ENCODE measurements around the gene CHCHD1. TPM values are rescaled to one million over a fixed set of nuclear protein-coding genes. Genes with fewer than 3 reads are reported as not detected.

The CHCHD1 gene
- total RNA-seq, 4 donors from 2014 or later: 12.7 to 26.0 (median 22.5) TPM

DNA sequence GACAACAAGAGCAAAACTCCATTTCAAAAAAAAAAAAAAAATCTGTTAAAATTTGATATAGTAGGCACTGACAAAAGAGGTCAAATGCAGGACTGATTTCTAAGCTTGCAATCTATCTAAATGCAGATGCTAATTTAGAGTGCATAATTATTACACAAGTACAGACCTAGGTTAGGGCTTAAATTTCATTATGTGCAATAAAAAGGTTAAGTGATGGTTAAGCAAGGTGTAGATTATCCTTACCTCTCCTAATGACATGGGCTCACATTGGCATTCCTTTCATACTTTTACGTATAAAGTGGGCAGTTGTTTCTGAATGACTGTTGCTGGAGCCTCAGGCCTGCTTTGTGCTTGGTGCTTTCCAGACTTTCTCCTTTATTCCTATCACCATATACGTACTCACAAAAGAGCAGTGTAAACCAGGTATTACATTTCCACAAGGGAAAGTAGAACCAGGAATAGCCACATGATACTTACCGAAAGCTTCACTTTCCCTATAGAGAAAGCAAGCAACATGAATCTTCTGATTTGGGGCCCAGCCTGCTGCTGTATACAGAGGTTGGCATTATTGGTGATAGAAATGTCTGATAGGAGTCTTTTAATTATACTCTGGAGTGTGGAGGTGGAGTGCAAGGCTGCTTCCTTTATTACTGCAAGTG is 2.2 kb upstream of the CHCHD1 start:
- Histone ChIP-seq H3K27me3 (no peaks in the 10 kb centered on the region), H3K27ac (no peak overlapping the region), H3K36me3 (peaks cover 27% of the 10 kb centered on the region), H3K9me3 (no peaks in the 10 kb centered on the region), H3K4me3 (no peak overlapping the region), H3K4me1 (peaks cover 46% of the 10 kb centered on the region)
- TF ChIP-seq, protein P1, sequence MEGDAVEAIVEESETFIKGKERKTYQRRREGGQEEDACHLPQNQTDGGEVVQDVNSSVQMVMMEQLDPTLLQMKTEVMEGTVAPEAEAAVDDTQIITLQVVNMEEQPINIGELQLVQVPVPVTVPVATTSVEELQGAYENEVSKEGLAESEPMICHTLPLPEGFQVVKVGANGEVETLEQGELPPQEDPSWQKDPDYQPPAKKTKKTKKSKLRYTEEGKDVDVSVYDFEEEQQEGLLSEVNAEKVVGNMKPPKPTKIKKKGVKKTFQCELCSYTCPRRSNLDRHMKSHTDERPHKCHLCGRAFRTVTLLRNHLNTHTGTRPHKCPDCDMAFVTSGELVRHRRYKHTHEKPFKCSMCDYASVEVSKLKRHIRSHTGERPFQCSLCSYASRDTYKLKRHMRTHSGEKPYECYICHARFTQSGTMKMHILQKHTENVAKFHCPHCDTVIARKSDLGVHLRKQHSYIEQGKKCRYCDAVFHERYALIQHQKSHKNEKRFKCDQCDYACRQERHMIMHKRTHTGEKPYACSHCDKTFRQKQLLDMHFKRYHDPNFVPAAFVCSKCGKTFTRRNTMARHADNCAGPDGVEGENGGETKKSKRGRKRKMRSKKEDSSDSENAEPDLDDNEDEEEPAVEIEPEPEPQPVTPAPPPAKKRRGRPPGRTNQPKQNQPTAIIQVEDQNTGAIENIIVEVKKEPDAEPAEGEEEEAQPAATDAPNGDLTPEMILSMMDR (IDR thresholded peaks at IDR 0.05): no peak
- DNase-seq (ENCODE audit: low spot score in 2 of 2): no peak
- 70% methylated on average over 3 of the region's 3 CpGs for WGBS

DNA sequence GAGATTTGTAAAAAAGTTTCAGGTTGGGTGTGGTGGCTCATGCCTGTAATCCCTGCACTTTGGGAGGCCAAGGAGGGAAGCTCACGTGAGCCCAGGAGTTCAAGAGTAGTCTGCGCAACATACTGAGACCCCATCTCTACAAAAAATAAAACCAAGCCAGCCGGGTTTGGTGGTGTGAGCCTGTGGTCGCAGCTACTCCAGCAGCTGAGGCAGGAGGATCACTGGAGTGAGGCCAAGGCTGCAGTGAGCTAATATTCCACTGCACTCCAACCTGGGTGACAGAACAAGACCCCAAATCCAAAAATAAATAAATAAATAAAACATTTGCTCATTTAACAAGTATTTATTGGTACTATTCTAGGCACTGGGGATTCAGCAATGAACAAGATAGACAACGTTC is 1.5 kb upstream of the CHCHD1 start:
- Histone ChIP-seq H3K27ac (peak overlapping the region; percentile 8), H3K4me3 (no peak overlapping the region), H3K9me3 (no peaks in the 10 kb centered on the region), H3K27me3 (no peaks in the 10 kb centered on the region), H3K4me1 (peaks cover 44% of the 10 kb centered on the region), H3K36me3 (peaks cover 27% of the 10 kb centered on the region)
- no peak for DNase-seq (ENCODE audit: low spot score in 2 of 2)
- 74% methylated on average over 5 of the region's 5 CpGs for WGBS
- TF ChIP-seq POLR2A (IDR thresholded peaks at IDR 0.05): no peak
- TF ChIP-seq, protein P1 (IDR thresholded peaks at IDR 0.05): no peak
- TF ChIP-seq POLR2AphosphoS5 (IDR thresholded peaks at IDR 0.05): no peak
- no peak for TF ChIP-seq EP300 (IDR thresholded peaks at IDR 0.05)

DNA sequence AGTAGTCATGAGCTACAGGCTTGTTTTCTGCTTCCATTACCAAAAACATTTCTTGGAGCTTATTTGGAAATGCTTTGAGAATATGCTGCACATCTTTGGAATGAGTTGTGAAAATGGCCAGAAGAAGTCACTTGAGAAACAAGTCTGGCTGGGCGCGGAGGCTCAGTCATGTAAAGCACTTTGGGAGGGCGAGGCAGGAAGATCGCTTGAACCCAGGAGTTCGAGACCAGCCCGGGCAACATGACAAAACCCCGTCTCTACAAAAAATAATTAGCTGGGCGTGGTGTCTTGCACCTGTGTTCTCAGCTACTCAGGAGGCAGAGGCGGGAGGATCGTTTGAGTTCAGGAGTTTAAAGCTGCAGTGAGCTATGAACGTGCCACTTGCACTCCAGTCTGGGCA is 882 bp upstream of the CHCHD1 start:
- no peak for DNase-seq (ENCODE audit: low spot score in 2 of 2)
- Histone ChIP-seq H3K27me3 (no peaks in the 10 kb centered on the region), H3K4me3 (peak overlapping the region; percentile 83), H3K9me3 (no peaks in the 10 kb centered on the region), H3K36me3 (peaks cover 22% of the 10 kb centered on the region), H3K27ac (peak overlapping the region; percentile 94), H3K4me1 (peaks cover 41% of the 10 kb centered on the region)
- no peak for TF ChIP-seq EP300 (IDR thresholded peaks at IDR 0.05)
- TF ChIP-seq POLR2AphosphoS5 (IDR thresholded peaks at IDR 0.05): no peak
- TF ChIP-seq, protein P1 (IDR thresholded peaks at IDR 0.05): no peak
- no peak for TF ChIP-seq POLR2A (IDR thresholded peaks at IDR 0.05)
- WGBS: 12% methylated on average over 11 of the region's 11 CpGs

DNA sequence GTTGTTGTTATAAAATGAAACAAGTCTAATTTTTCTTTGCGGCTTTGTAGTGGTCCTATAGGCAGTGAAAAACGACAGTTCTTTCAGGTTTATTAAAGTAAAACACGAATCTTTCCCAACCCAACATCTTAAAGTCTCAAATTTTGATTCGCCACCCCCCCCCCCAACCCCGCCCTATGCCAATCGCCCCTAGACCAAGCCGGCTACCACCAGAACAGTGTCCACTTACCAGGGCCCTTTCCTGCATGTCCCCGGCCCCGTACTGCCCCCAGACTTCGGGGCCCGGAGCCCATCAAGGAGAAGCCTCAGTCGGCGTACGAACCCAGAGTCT is 335 bp upstream of the CHCHD1 start:
- H3K4me3 ChIP-seq: peak overlapping the region; percentile 83
- H3K36me3 ChIP-seq: peaks cover 18% of the 10 kb centered on the region
- TF ChIP-seq POLR2A (IDR thresholded peaks at IDR 0.05): no peak
- TF ChIP-seq POLR2AphosphoS5 (IDR thresholded peaks at IDR 0.05): no peak
- TF ChIP-seq, protein P1 (IDR thresholded peaks at IDR 0.05): no peak
- no peak for TF ChIP-seq EP300 (IDR thresholded peaks at IDR 0.05)
- DNase-seq (ENCODE audit: low spot score in 2 of 2): no peak
- peak overlapping the region; percentile 94 for H3K27ac ChIP-seq
- under 1% methylated on average over 14 of the region's 14 CpGs for WGBS
- H3K27me3 ChIP-seq: no peaks in the 10 kb centered on the region
- H3K9me3 ChIP-seq: no peaks in the 10 kb centered on the region
- peaks cover 45% of the 10 kb centered on the region for H3K4me1 ChIP-seq

DNA sequence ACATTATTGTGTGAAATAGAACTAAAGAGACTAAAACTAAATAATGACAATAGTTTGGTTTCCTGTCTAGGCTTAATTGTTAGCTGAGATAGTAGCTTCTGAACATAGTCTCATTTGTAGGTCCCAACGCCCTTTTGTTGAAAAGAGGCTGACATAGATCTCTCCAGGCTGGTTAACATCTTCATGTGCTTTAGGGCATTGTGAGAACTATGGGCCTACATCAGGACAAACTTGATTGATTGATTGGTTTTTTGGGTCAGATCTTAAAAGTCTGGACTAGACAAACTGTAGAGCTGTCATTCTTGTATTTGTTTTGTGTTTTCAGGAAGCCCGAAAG is 869 bp downstream of the CHCHD1 start:
- Histone ChIP-seq H3K36me3 (peaks cover 10% of the 10 kb centered on the region), H3K27ac (no peak overlapping the region), H3K9me3 (no peaks in the 10 kb centered on the region), H3K4me3 (peak overlapping the region; percentile 83), H3K27me3 (no peaks in the 10 kb centered on the region), H3K4me1 (peaks cover 57% of the 10 kb centered on the region)
- DNase-seq (ENCODE audit: low spot score in 2 of 2): no peak
- TF ChIP-seq, protein P1 (IDR thresholded peaks at IDR 0.05): no peak
- TF ChIP-seq POLR2AphosphoS5 (IDR thresholded peaks at IDR 0.05) (no peak), EP300 (IDR thresholded peaks at IDR 0.05) (no peak), POLR2A (IDR thresholded peaks at IDR 0.05) (no peak)
- WGBS: 44% methylated on average over 2 of the region's 2 CpGs

Measured in suprapubic skin (tissue), 4 donors.